ENCODE measurements around the gene PDZD4. TPM values are rescaled to one million over a fixed set of nuclear protein-coding genes. Genes with fewer than 3 reads are reported as not detected.
A peak's percentile ranks its signal among the peaks of the same experiment; 100 is the strongest.

The PDZD4 gene
- total RNA-seq, 1 donor from 2014 or later, result 0.07 TPM

- Mint-ChIP-seq H3K27ac (no peak overlapping the region), H3K4me3 (no peak overlapping the region), H3K9me3 (no peaks in the 10 kb centered on the region), H3K27me3 (peaks cover 7% of the 10 kb centered on the region), H3K4me1 (peaks cover 10% of the 10 kb centered on the region), H3K36me3 (ENCODE audit: low read depth) (no peaks in the 10 kb centered on the region)
- ATAC-seq (ENCODE audit: low read depth) (no peak), DNase-seq (no peak)
- POLR2A ChIA-PET, result no interaction called here
- CTCF ChIA-PET, result no interaction called here
- TF ChIP-seq, protein P1, sequence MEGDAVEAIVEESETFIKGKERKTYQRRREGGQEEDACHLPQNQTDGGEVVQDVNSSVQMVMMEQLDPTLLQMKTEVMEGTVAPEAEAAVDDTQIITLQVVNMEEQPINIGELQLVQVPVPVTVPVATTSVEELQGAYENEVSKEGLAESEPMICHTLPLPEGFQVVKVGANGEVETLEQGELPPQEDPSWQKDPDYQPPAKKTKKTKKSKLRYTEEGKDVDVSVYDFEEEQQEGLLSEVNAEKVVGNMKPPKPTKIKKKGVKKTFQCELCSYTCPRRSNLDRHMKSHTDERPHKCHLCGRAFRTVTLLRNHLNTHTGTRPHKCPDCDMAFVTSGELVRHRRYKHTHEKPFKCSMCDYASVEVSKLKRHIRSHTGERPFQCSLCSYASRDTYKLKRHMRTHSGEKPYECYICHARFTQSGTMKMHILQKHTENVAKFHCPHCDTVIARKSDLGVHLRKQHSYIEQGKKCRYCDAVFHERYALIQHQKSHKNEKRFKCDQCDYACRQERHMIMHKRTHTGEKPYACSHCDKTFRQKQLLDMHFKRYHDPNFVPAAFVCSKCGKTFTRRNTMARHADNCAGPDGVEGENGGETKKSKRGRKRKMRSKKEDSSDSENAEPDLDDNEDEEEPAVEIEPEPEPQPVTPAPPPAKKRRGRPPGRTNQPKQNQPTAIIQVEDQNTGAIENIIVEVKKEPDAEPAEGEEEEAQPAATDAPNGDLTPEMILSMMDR (IDR thresholded peaks at IDR 0.05), result no peak
- intact Hi-C loops (cut with micrococcal nuclease), result no loop called here
Observed at GRCh38 chrX:153845195-153845594, 14.9 kb upstream of the PDZD4 start.

GRCh38 chrX:153844509-153845082 lies 14.3 kb upstream of the PDZD4 start:
- ChIA-PET POLR2A (interaction anchor here (0.6 kb wide), 1 partner anchor 160 kb away, joined by 3 read pairs; no protein-coding TSS in a partner anchor), CTCF (no interaction called here)
- ATAC-seq (ENCODE audit: low read depth), result no peak
- no peaks in the 10 kb centered on the region for H3K9me3 Mint-ChIP-seq
- TF ChIP-seq, protein P1 (IDR thresholded peaks at IDR 0.05), result no peak
- no peaks in the 10 kb centered on the region for H3K36me3 Mint-ChIP-seq (ENCODE audit: low read depth)
- peaks cover 7% of the 10 kb centered on the region for H3K27me3 Mint-ChIP-seq
- peaks cover 10% of the 10 kb centered on the region for H3K4me1 Mint-ChIP-seq
- H3K27ac Mint-ChIP-seq, result no peak overlapping the region
- no peak overlapping the region for H3K4me3 Mint-ChIP-seq
- no peak for DNase-seq
- intact Hi-C loops (cut with micrococcal nuclease), result no loop called here

- CTCF ChIA-PET, result no interaction called here
Observed at GRCh38 chrX:153836921-153837320, 6.6 kb upstream of the PDZD4 start.

GRCh38 chrX:153832728-153833127 lies 2.4 kb upstream of the PDZD4 start:
- Mint-ChIP-seq H3K4me3 (no peak overlapping the region), H3K27ac (no peak overlapping the region), H3K27me3 (peaks cover 6% of the 10 kb centered on the region), H3K36me3 (ENCODE audit: low read depth) (no peaks in the 10 kb centered on the region), H3K4me1 (peaks cover 7% of the 10 kb centered on the region), H3K9me3 (no peaks in the 10 kb centered on the region)
- DNase-seq (no peak), ATAC-seq (ENCODE audit: low read depth) (no peak)
- intact Hi-C loops (cut with micrococcal nuclease), result no loop called here
- POLR2A ChIA-PET, result no interaction called here
- CTCF ChIA-PET, result no interaction called here
- TF ChIP-seq, protein P1 (IDR thresholded peaks at IDR 0.05), result no peak

More at GRCh38 chrX:153836921-153837320, 6.6 kb upstream of the PDZD4 start:
- POLR2A ChIA-PET, result no interaction called here
- no peaks in the 10 kb centered on the region for H3K9me3 Mint-ChIP-seq
- H3K36me3 Mint-ChIP-seq (ENCODE audit: low read depth), result no peaks in the 10 kb centered on the region
- no peak overlapping the region for H3K4me3 Mint-ChIP-seq
- H3K27me3 Mint-ChIP-seq, result peaks cover 4% of the 10 kb centered on the region
- H3K4me1 Mint-ChIP-seq, result no peaks in the 10 kb centered on the region
- no peak overlapping the region for H3K27ac Mint-ChIP-seq
- no peak for DNase-seq
- TF ChIP-seq, protein P1 (IDR thresholded peaks at IDR 0.05), result no peak
- intact Hi-C loops (cut with micrococcal nuclease), result no loop called here
- ATAC-seq (ENCODE audit: low read depth), result no peak

GRCh38 chrX:153831429-153832150 lies 1.2 kb upstream of the PDZD4 start:
- H3K4me3 Mint-ChIP-seq, result peak overlapping the region; percentile 28
- CTCF ChIA-PET, result no interaction called here
- H3K27me3 Mint-ChIP-seq, result peaks cover 16% of the 10 kb centered on the region
- ATAC-seq (ENCODE audit: low read depth), result no peak
- H3K9me3 Mint-ChIP-seq, result no peaks in the 10 kb centered on the region
- intact Hi-C loops (cut with micrococcal nuclease), result no loop called here
- POLR2A ChIA-PET, result no interaction called here
- no peak overlapping the region for H3K27ac Mint-ChIP-seq
- TF ChIP-seq, protein P1 (IDR thresholded peaks at IDR 0.05), result no peak
- DNase-seq, result no peak
- no peaks in the 10 kb centered on the region for H3K36me3 Mint-ChIP-seq (ENCODE audit: low read depth)
- peaks cover 7% of the 10 kb centered on the region for H3K4me1 Mint-ChIP-seq
